ENCODE results near the gene PEX14. TPM values are rescaled to one million over a fixed set of nuclear protein-coding genes. Genes with fewer than 3 reads are reported as not detected.

Gene PEX14
- total and polyA plus RNA-seq, 2 experiments from 2014 or later: 10.0 to 20.9 TPM

- H3K4me2 ChIP-seq: peak overlapping the region; percentile 93
- peak overlapping the region; percentile 73 for H2AFZ ChIP-seq
- H3K27me3 ChIP-seq: no peaks in the 10 kb centered on the region
- no peaks in the 10 kb centered on the region for H4K20me1 ChIP-seq (ENCODE audit: insufficient read depth, poor library complexity, severe bottlenecking)
- WGBS (ENCODE audit: low lambda C conversion rate, missing lambda C conversion rate): 47% methylated on average over 16 of the region's 16 CpGs
- no peaks in the 10 kb centered on the region for H3K36me3 ChIP-seq (replicated peaks; ENCODE audit: insufficient read depth, low read depth)
- peaks cover 11% of the 10 kb centered on the region for H3K4me1 ChIP-seq (ENCODE audit: insufficient read depth)
- H3K4me3 ChIP-seq: peak overlapping the region; percentile 81
- no peaks in the 10 kb centered on the region for H3K9me3 ChIP-seq (ENCODE audit: low read depth)
- H3K27ac ChIP-seq: no peak overlapping the region
- H3K79me2 ChIP-seq: peaks cover 16% of the 10 kb centered on the region
- TF ChIP-seq EZH2phosphoT487 (IDR thresholded peaks at IDR 0.05; ENCODE audit: low read depth, severe bottlenecking, unreplicated experiment) (no peak), CTCF (IDR thresholded peaks at IDR 0.05; ENCODE audit: poor library complexity) (no peak), EZH2 (IDR thresholded peaks at IDR 0.05; ENCODE audit: borderline replicate concordance) (no peak)
- DNase-seq (ENCODE audit: low spot score): no peak
- H3K9me2 ChIP-seq (replicated peaks; ENCODE audit: insufficient read depth): no peaks in the 10 kb centered on the region
These were observed 44.9 kb upstream of the PEX14 start for GRCh38 chr1:10429868-10430215.

GRCh38 chr1:10430216-10431069 lies 44.3 kb upstream of the PEX14 start, which contains the start of gene CENPS:
CENPS (plus strand) TSS chr1:10430433; CDS start chr1:10430518, 85 bp downstream.
- Histone ChIP-seq H3K4me3 (peak within 1 kb of the TSS; percentile 81), H3K79me2 (peaks cover 16% of the 10 kb centered on the region), H3K4me1 (ENCODE audit: insufficient read depth) (peaks cover 11% of the 10 kb centered on the region), H3K36me3 (replicated peaks; ENCODE audit: insufficient read depth, low read depth) (no peaks in the 10 kb centered on the region), H3K9me2 (replicated peaks; ENCODE audit: insufficient read depth) (no peaks in the 10 kb centered on the region), H4K20me1 (ENCODE audit: insufficient read depth, poor library complexity, severe bottlenecking) (no peaks in the 10 kb centered on the region), H3K27me3 (no peaks in the 10 kb centered on the region), H3K27ac (peak within 1 kb of the TSS; percentile 83), H2AFZ (peak within 1 kb of the TSS; percentile 94), H3K9me3 (ENCODE audit: low read depth) (no peaks in the 10 kb centered on the region), H3K4me2 (peak within 1 kb of the TSS; percentile 93)
- WGBS (ENCODE audit: low lambda C conversion rate, missing lambda C conversion rate): under 1% methylated on average over 57 of the region's 95 CpGs
- TF ChIP-seq EZH2 (IDR thresholded peaks at IDR 0.05; ENCODE audit: borderline replicate concordance): no peak
- TF ChIP-seq EZH2phosphoT487 (IDR thresholded peaks at IDR 0.05; ENCODE audit: low read depth, severe bottlenecking, unreplicated experiment): no peak
- peak; percentile 97 for TF ChIP-seq CTCF (IDR thresholded peaks at IDR 0.05; ENCODE audit: poor library complexity)
- DNase-seq (ENCODE audit: low spot score): peak; percentile 95

GRCh38 chr1:10431070-10431730 lies 43.5 kb upstream of the PEX14 start:
- Histone ChIP-seq H3K79me2 (peaks cover 16% of the 10 kb centered on the region), H3K4me3 (peak overlapping the region; percentile 81), H3K4me1 (ENCODE audit: insufficient read depth) (peaks cover 11% of the 10 kb centered on the region), H3K36me3 (replicated peaks; ENCODE audit: insufficient read depth, low read depth) (no peaks in the 10 kb centered on the region), H3K9me3 (ENCODE audit: low read depth) (no peaks in the 10 kb centered on the region), H2AFZ (peak overlapping the region; percentile 94), H3K27ac (peak overlapping the region; percentile 83), H3K27me3 (no peaks in the 10 kb centered on the region), H3K9me2 (replicated peaks; ENCODE audit: insufficient read depth) (no peaks in the 10 kb centered on the region), H4K20me1 (ENCODE audit: insufficient read depth, poor library complexity, severe bottlenecking) (no peaks in the 10 kb centered on the region), H3K4me2 (peak overlapping the region; percentile 93)
- TF ChIP-seq EZH2phosphoT487 (IDR thresholded peaks at IDR 0.05; ENCODE audit: low read depth, severe bottlenecking, unreplicated experiment): no peak
- TF ChIP-seq EZH2 (IDR thresholded peaks at IDR 0.05; ENCODE audit: borderline replicate concordance): no peak
- TF ChIP-seq CTCF (IDR thresholded peaks at IDR 0.05; ENCODE audit: poor library complexity): no peak
- peak; percentile 32 for DNase-seq (ENCODE audit: low spot score)
- WGBS (ENCODE audit: low lambda C conversion rate, missing lambda C conversion rate): 31% methylated on average over 30 of the region's 30 CpGs

All from hepatocyte (in vitro differentiated cells).